Activated CD4-positive, alpha-beta T cell treated with anti-CD3 and anti-CD28 coated beads, Interleukin-2, amount 50 U/mL, for 1 hour (primary cell): ENCODE results near the gene CINP.
"Not testable (repeated sequence)": the region's sequence is repeated elsewhere in the genome, so short reads cannot be mapped to it uniquely, and the experiment has no call there.

ENCODE experiments used
- DNase-seq: peaks from one replicate; pipeline ENCODE4 v3.0.0-alpha.2; 2020

The CINP gene

GRCh38 chr14:102352213-102352612 lies 10.5 kb downstream of the CINP start:
- DNase-seq, result no peak

GRCh38 chr14:102351593-102351992 lies 11.1 kb downstream of the CINP start:
- DNase-seq, result not testable (repeated sequence)

GRCh38 chr14:102351023-102351422 lies 11.7 kb downstream of the CINP start:
- no peak for DNase-seq

- no peak for DNase-seq
These were observed 14.3 kb downstream of the CINP start for GRCh38 chr14:102348376-102348775.

- DNase-seq, result no peak
These were observed 16.0 kb downstream of the CINP start for GRCh38 chr14:102346645-102347044.

- DNase-seq, result no peak
These were observed 17.5 kb downstream of the CINP start for GRCh38 chr14:102345232-102345631.

GRCh38 chr14:102344485-102344884 lies 18.2 kb downstream of the CINP start:
- no peak for DNase-seq

GRCh38 chr14:102344084-102344483 lies 18.6 kb downstream of the CINP start:
- no peak for DNase-seq

GRCh38 chr14:102342238-102342637 lies 20.5 kb downstream of the CINP start:
- DNase-seq, result no peak

- DNase-seq, result no peak
These were observed 21.1 kb downstream of the CINP start for GRCh38 chr14:102341566-102341965.

GRCh38 chr14:102338724-102339123 lies 24.0 kb downstream of the CINP start:
- DNase-seq, result no peak

GRCh38 chr14:102335163-102335562 lies 27.5 kb downstream of the CINP start:
- no peak for DNase-seq

- DNase-seq, result no peak
These were observed 28.6 kb downstream of the CINP start for GRCh38 chr14:102333795-102334705.

GRCh38 chr14:102333390-102333789 lies 29.3 kb downstream of the CINP start:
- no peak for DNase-seq

- no peak for DNase-seq
These were observed 31.9 kb downstream of the CINP start for GRCh38 chr14:102330806-102331205.

- DNase-seq, result not testable (repeated sequence)
These were observed 33.3 kb downstream of the CINP start for GRCh38 chr14:102329381-102329780.

GRCh38 chr14:102326583-102326982 lies 36.1 kb downstream of the CINP start:
- DNase-seq, result no peak

GRCh38 chr14:102325791-102326345 lies 36.8 kb downstream of the CINP start:
- no peak for DNase-seq

GRCh38 chr14:102323102-102323501 lies 39.6 kb downstream of the CINP start:
- peak; percentile 14 for DNase-seq

- no peak for DNase-seq
These were observed 41.0 kb downstream of the CINP start for GRCh38 chr14:102321456-102322422.

- DNase-seq, result no peak
These were observed 41.8 kb downstream of the CINP start for GRCh38 chr14:102320671-102321455.

GRCh38 chr14:102320033-102320660 lies 42.5 kb downstream of the CINP start:
- DNase-seq, result peak; percentile 37
